ENCODE measurements around the gene QRSL1. TPM values are rescaled to one million over a fixed set of nuclear protein-coding genes. Genes with fewer than 3 reads are reported as not detected.

QRSL1 gene
- total RNA-seq, 1 donor from 2014 or later = 9.8 TPM

DNA sequence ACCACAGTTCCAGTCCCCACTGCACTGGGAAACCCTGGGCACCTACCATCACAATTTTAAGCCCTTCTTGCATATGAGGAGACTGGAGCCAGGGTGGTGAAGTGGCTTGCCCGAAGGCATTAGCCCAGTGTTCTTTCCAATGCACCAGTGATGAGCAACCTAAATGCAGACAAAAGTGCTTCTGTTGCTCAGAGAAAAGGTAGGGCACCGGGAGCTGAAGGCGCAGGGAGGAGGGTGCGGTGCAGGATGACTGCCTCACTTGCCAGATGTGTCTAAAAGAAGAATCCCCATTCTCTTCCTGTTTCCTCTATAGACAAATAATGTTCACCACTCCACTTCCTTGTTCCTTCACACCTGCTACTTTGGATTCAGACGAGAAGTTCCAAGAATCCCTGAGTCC is 86.5 kb downstream of the QRSL1 start:
- Histone ChIP-seq H3K27me3 (ENCODE audit: insufficient read depth, low read length) (no peaks in the 10 kb centered on the region), H3K36me3 (ENCODE audit: insufficient read depth, low read length) (no peaks in the 10 kb centered on the region), H3K4me2 (ENCODE audit: low read length) (no peak overlapping the region), H4K20me1 (ENCODE audit: insufficient read depth, low read length) (no peaks in the 10 kb centered on the region), H3K4me1 (ENCODE audit: insufficient read depth, low read length) (no peaks in the 10 kb centered on the region), H3K9me3 (ENCODE audit: insufficient read depth, low read depth, low read length) (no peaks in the 10 kb centered on the region), H2AFZ (ENCODE audit: low read depth, low read length) (no peak overlapping the region), H3K9ac (ENCODE audit: low read length) (no peak overlapping the region), H3K4me3 (ENCODE audit: insufficient read depth, low read depth, low read length) (no peak overlapping the region), H3K27ac (ENCODE audit: low read depth, low read length) (no peak overlapping the region), H3K79me2 (ENCODE audit: insufficient read depth, low read length) (no peaks in the 10 kb centered on the region)
- FAIRE-seq (no peak), DNase-seq (ENCODE audit: low read depth) (no peak)
- Mint-ChIP-seq H3K27ac (ENCODE audit: unreplicated experiment) (no peak overlapping the region), H3K27me3 (ENCODE audit: low read depth, unreplicated experiment) (peaks cover 2% of the 10 kb centered on the region), H3K9me3 (ENCODE audit: unreplicated experiment) (no peaks in the 10 kb centered on the region), H3K4me1 (ENCODE audit: low read depth, unreplicated experiment) (no peaks in the 10 kb centered on the region), H3K36me3 (ENCODE audit: low read depth, unreplicated experiment) (no peaks in the 10 kb centered on the region), H3K4me3 (ENCODE audit: unreplicated experiment) (no peak overlapping the region)
- TF ChIP-seq, protein P1, sequence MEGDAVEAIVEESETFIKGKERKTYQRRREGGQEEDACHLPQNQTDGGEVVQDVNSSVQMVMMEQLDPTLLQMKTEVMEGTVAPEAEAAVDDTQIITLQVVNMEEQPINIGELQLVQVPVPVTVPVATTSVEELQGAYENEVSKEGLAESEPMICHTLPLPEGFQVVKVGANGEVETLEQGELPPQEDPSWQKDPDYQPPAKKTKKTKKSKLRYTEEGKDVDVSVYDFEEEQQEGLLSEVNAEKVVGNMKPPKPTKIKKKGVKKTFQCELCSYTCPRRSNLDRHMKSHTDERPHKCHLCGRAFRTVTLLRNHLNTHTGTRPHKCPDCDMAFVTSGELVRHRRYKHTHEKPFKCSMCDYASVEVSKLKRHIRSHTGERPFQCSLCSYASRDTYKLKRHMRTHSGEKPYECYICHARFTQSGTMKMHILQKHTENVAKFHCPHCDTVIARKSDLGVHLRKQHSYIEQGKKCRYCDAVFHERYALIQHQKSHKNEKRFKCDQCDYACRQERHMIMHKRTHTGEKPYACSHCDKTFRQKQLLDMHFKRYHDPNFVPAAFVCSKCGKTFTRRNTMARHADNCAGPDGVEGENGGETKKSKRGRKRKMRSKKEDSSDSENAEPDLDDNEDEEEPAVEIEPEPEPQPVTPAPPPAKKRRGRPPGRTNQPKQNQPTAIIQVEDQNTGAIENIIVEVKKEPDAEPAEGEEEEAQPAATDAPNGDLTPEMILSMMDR (IDR thresholded peaks at IDR 0.05; ENCODE audit: insufficient read depth, low read depth, low read length) = no peak
- TF ChIP-seq EZH2 (IDR thresholded peaks at IDR 0.05; ENCODE audit: insufficient read depth, low read length) = no peak

GRCh38 chr6:106716966-106717365 is 87.6 kb downstream of the QRSL1 start:
- H3K27ac Mint-ChIP-seq (ENCODE audit: unreplicated experiment) = no peak overlapping the region
- TF ChIP-seq EZH2 (IDR thresholded peaks at IDR 0.05; ENCODE audit: insufficient read depth, low read length) = no peak
- TF ChIP-seq, protein P1 (IDR thresholded peaks at IDR 0.05; ENCODE audit: insufficient read depth, low read depth, low read length) = no peak
- DNase-seq (ENCODE audit: low read depth) (no peak), FAIRE-seq (no peak)
- no peak overlapping the region for H3K4me2 ChIP-seq (ENCODE audit: low read length)
- H3K27ac ChIP-seq (ENCODE audit: low read depth, low read length) = no peak overlapping the region
- no peaks in the 10 kb centered on the region for H3K36me3 ChIP-seq (ENCODE audit: insufficient read depth, low read length)
- H3K4me1 ChIP-seq (ENCODE audit: insufficient read depth, low read length) = no peaks in the 10 kb centered on the region
- no peaks in the 10 kb centered on the region for H4K20me1 ChIP-seq (ENCODE audit: insufficient read depth, low read length)
- H3K4me1 Mint-ChIP-seq (ENCODE audit: low read depth, unreplicated experiment) = no peaks in the 10 kb centered on the region
- H3K9ac ChIP-seq (ENCODE audit: low read length) = no peak overlapping the region
- no peak overlapping the region for H3K4me3 Mint-ChIP-seq (ENCODE audit: unreplicated experiment)
- H3K4me3 ChIP-seq (ENCODE audit: insufficient read depth, low read depth, low read length) = no peak overlapping the region
- H3K9me3 Mint-ChIP-seq (ENCODE audit: unreplicated experiment) = no peaks in the 10 kb centered on the region
- H3K36me3 Mint-ChIP-seq (ENCODE audit: low read depth, unreplicated experiment) = no peaks in the 10 kb centered on the region
- no peaks in the 10 kb centered on the region for H3K27me3 ChIP-seq (ENCODE audit: insufficient read depth, low read length)
- H3K79me2 ChIP-seq (ENCODE audit: insufficient read depth, low read length) = no peaks in the 10 kb centered on the region
- H3K27me3 Mint-ChIP-seq (ENCODE audit: low read depth, unreplicated experiment) = no peaks in the 10 kb centered on the region
- no peak overlapping the region for H2AFZ ChIP-seq (ENCODE audit: low read depth, low read length)
- H3K9me3 ChIP-seq (ENCODE audit: insufficient read depth, low read depth, low read length) = no peaks in the 10 kb centered on the region

Other genes with a start within 250 kb of the QRSL1 start
- gene RTN4IP1, start 80 bp upstream of the QRSL1 start, total RNA-seq = 5.3 and 5.5 TPM in 2 replicates

Measured in astrocyte (in vitro differentiated cells and primary cell).